Lung (tissue), 12 donors: Measurements from ENCODE around the gene WSCD1. TPM values are rescaled to one million over a fixed set of nuclear protein-coding genes. Genes with fewer than 3 reads are reported as not detected.

Source experiments
- ATAC-seq: fragments of 200-7000 bp; cut with Tn5 transposase; one replicate; pipeline ENCODE4 v1.9.1; 2020; ENCODE audit warnings: moderate number of reproducible peaks; ENCODE audit not compliant: insufficient read depth, low FRiP score
- DNase-seq, 3 donors: peaks; one replicate each; pipeline ENCODE4 v3.0.0-alpha.2; 2013 to 2017
- H3K27ac ChIP-seq, 2 donors: one replicate each; pipeline ENCODE4 v1.5.1; 2013; ENCODE audit warnings: mild to moderate bottlenecking in 2 of 2, moderate library complexity in 2 of 2, control low read depth in 1 of 2, inconsistent platforms in 1 of 2, low read depth in 1 of 2, low read length in 1 of 2
- H3K27me3 ChIP-seq, 3 donors: one replicate each; pipeline ENCODE4 v1.5.1; 2013; ENCODE audit warnings: low read length in 2 of 3; ENCODE audit not compliant: control insufficient read depth in 3 of 3, insufficient read depth in 3 of 3
- H3K36me3 ChIP-seq, 4 donors: one replicate each; pipeline ENCODE4 v1.5.1; 2013; ENCODE audit warnings: low read length in 4 of 4, mild to moderate bottlenecking in 1 of 4, moderate library complexity in 1 of 4; ENCODE audit not compliant: control insufficient read depth in 4 of 4, insufficient read depth in 4 of 4
- H3K4me1 ChIP-seq, 5 donors: one replicate each; pipeline ENCODE4 v1.5.1; 2013; ENCODE audit warnings: low read length in 5 of 5, mild to moderate bottlenecking in 2 of 5, moderate library complexity in 1 of 5; ENCODE audit not compliant: control insufficient read depth in 5 of 5, insufficient read depth in 5 of 5
- H3K4me3 ChIP-seq: one replicate; pipeline ENCODE4 v1.5.1; 2013; ENCODE audit warnings: mild to moderate bottlenecking, control low read depth, moderate library complexity
- H3K9ac ChIP-seq, 2 donors: one replicate each; pipeline ENCODE4 v1.5.1; 2013; ENCODE audit warnings: low read length in 2 of 2, control low read depth in 1 of 2; ENCODE audit not compliant: insufficient read depth in 1 of 2
- H3K9me3 ChIP-seq, 4 donors: one replicate each; pipeline ENCODE4 v1.5.1; 2013; ENCODE audit warnings: low read length in 3 of 4, mild to moderate bottlenecking in 1 of 4, moderate library complexity in 1 of 4; ENCODE audit not compliant: control insufficient read depth in 4 of 4, insufficient read depth in 3 of 4
- WGBS, 2 donors: extraction: QIAGEN DNeasy Blood & Tissue Kit; methylation state at CpG; one replicate each; pipeline ENCODE4 v1.1.7; 2013; 5-methylcytosine and 5-hydroxymethylcytosine counted together
- polyA plus RNA-seq, 2 donors: library from polyadenylated mRNA; stranded (reverse); fragments of 200-250 nt; gene quantifications; one replicate each; pipeline ENCODE4 v1.2.1, GENCODE V29; 2013
- total RNA-seq, 2 donors: library from RNA; depleted of rRNA in 1 of 2; stranded (reverse); fragments of >200 nt in 1 of 2; gene quantifications; one replicate each; pipeline ENCODE4 v1.2.1, GENCODE V29; 2014 to 2021
- TF ChIP-seq, protein P1 (sequence below): IDR thresholded peaks from 2 replicates; pipeline ENCODE4 v1.5.1; 2012; ENCODE audit warnings: mild to moderate bottlenecking; ENCODE audit errors: control extremely low read depth, extremely low read depth
- donor health status: control.
- donor health status: control.
- donor health status: Bipolar disorder and iron deficiency.
- donor health status: healthy.
- donor health status: DM: yes; HTN: yes; CAD: no.

WSCD1 gene
- total and polyA plus RNA-seq, 4 donors = 1.5 to 13.4 (median 3.8) TPM

- no peak overlapping the region for H3K9ac ChIP-seq
- ATAC-seq = no peak
- TF ChIP-seq, protein P1, sequence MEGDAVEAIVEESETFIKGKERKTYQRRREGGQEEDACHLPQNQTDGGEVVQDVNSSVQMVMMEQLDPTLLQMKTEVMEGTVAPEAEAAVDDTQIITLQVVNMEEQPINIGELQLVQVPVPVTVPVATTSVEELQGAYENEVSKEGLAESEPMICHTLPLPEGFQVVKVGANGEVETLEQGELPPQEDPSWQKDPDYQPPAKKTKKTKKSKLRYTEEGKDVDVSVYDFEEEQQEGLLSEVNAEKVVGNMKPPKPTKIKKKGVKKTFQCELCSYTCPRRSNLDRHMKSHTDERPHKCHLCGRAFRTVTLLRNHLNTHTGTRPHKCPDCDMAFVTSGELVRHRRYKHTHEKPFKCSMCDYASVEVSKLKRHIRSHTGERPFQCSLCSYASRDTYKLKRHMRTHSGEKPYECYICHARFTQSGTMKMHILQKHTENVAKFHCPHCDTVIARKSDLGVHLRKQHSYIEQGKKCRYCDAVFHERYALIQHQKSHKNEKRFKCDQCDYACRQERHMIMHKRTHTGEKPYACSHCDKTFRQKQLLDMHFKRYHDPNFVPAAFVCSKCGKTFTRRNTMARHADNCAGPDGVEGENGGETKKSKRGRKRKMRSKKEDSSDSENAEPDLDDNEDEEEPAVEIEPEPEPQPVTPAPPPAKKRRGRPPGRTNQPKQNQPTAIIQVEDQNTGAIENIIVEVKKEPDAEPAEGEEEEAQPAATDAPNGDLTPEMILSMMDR = no peak
- H3K4me3 ChIP-seq = no peak overlapping the region
- peaks cover 0 to 10% (median 0%) of the 10 kb centered on the region in 3 donors for H3K27me3 ChIP-seq
- H3K27ac ChIP-seq = no peak overlapping the region
- H3K36me3 ChIP-seq = no peaks in the 10 kb centered on the region
- no peaks in the 10 kb centered on the region for H3K4me1 ChIP-seq
- DNase-seq = peak in 1 of 3 donors; percentile 8
- H3K9me3 ChIP-seq = peaks cover 0 to 2% (median 0%) of the 10 kb centered on the region in 4 donors
- WGBS, 2 donors = 75 to 79% methylated on average over 11 of the region's 11 CpGs
Observed at GRCh38 chr17:6137716-6138502, 67.7 kb downstream of the WSCD1 start.

- Histone ChIP-seq H3K9ac (no peak overlapping the region), H3K36me3 (no peaks in the 10 kb centered on the region), H3K4me3 (no peak overlapping the region), H3K27me3 (peaks cover 0 to 10% (median 0%) of the 10 kb centered on the region in 3 donors), H3K4me1 (no peaks in the 10 kb centered on the region), H3K9me3 (peaks cover 0 to 2% (median 0%) of the 10 kb centered on the region in 4 donors), H3K27ac (no peak overlapping the region)
- no peak for DNase-seq
- no peak for ATAC-seq
- WGBS, 2 donors = 66 to 68% methylated on average over 3 of the region's 3 CpGs
- TF ChIP-seq, protein P1 = no peak
Observed at GRCh38 chr17:6138761-6139446, 68.7 kb downstream of the WSCD1 start.

DNA sequence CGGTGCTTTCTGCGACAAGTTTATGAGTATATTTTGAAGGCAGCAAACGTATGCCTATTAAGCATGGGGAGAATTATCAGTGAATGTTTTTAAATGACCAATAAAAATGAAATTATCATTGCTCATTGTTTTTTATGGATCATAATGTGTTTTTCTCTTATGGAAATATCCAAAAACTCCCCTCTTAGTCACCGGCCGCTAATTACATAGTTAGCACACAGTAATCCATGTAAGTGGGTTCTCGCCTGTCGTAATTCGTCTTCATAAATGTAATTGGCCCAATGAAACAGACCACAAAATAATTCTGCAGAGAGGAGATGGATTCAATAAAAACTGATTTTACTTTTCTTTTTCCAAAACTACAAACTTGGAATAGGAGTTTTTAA is 69.3 kb downstream of the WSCD1 start:
- no peaks in the 10 kb centered on the region for H3K4me1 ChIP-seq
- H3K9ac ChIP-seq = no peak overlapping the region
- TF ChIP-seq, protein P1 = no peak
- peaks cover 0 to 10% (median 0%) of the 10 kb centered on the region in 3 donors for H3K27me3 ChIP-seq
- no peaks in the 10 kb centered on the region for H3K36me3 ChIP-seq
- H3K9me3 ChIP-seq = peaks cover 0 to 3% (median 0%) of the 10 kb centered on the region in 4 donors
- no peak for ATAC-seq
- no peak overlapping the region for H3K4me3 ChIP-seq
- WGBS, 2 donors = 90 to 93% methylated on average over 8 of the region's 8 CpGs
- no peak overlapping the region for H3K27ac ChIP-seq
- DNase-seq = no peak
